Measurements from ENCODE around the gene MICAL2.

The MICAL2 gene, protein sequence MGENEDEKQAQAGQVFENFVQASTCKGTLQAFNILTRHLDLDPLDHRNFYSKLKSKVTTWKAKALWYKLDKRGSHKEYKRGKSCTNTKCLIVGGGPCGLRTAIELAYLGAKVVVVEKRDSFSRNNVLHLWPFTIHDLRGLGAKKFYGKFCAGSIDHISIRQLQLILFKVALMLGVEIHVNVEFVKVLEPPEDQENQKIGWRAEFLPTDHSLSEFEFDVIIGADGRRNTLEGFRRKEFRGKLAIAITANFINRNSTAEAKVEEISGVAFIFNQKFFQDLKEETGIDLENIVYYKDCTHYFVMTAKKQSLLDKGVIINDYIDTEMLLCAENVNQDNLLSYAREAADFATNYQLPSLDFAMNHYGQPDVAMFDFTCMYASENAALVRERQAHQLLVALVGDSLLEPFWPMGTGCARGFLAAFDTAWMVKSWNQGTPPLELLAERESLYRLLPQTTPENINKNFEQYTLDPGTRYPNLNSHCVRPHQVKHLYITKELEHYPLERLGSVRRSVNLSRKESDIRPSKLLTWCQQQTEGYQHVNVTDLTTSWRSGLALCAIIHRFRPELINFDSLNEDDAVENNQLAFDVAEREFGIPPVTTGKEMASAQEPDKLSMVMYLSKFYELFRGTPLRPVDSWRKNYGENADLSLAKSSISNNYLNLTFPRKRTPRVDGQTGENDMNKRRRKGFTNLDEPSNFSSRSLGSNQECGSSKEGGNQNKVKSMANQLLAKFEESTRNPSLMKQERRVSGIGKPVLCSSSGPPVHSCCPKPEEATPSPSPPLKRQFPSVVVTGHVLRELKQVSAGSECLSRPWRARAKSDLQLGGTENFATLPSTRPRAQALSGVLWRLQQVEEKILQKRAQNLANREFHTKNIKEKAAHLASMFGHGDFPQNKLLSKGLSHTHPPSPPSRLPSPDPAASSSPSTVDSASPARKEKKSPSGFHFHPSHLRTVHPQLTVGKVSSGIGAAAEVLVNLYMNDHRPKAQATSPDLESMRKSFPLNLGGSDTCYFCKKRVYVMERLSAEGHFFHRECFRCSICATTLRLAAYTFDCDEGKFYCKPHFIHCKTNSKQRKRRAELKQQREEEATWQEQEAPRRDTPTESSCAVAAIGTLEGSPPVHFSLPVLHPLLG

DNA sequence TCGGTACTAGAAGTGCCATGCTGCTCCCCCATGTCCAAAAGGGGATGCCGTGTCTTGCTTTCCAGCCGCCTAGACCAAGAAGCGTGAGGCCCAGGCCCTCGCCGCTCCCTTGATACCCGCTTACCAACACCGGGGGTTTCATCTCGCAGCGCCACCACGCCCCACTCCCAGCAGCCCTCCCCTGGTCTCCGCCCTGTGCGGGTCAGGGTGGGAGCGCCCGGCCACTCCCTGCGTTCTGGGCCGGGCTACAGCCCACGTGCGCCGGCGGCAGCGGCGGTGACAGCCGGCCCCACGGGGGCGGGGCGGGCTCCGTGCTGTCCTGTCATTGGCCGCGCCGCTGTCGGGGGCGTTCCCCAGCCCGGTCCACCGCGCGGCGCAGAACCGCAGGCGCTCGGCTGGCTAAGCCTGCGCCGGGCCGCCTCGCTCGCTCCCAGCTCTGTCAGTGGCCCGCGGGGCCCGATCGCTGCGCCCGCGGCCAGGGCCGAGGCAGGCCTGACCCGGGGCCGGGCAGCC, at the start of gene MICAL2:
MICAL2 (plus strand) TSS at position 390 of the 513 bp plus-strand sequence. CDS start 51,566 bp downstream, outside the sequence.
- peak; percentile 97 for DNase-seq (ENCODE audit: low spot score)

DNA sequence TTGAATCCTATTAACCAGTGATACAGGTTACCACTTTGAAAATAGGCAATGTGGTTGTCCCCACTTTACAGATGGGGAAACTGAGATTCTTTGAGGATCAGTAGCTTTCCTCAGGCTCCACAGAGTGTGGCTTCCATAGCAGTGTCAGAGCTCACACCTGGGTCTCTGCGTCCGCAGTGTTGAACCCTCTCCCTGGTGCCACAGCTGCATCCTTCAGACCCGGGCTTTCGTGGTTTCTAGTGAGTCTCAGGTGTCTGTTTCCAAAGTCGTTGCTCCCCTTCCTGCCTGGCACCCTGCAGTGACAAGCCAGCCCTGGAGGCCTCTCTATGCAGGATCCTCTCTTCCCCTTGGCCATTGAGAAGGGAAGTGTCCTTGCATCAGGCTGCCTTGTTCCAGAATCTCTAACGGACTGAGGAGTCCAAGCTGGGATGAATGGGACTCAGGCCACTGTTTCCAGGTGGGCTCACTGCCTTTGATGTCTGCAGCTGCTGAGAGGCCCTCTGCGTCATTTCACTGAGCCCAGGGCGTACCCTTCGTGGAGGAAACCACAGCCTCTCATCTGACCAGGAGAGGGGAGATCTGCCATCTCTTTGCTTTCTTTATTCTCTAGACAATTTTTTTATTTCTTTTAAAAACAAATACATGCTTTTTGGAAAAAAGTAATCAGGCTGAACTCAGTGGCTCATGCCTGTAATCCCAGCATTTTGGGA, 48.4 kb upstream of the MICAL2 start:
- DNase-seq (ENCODE audit: low spot score), result no peak

DNA sequence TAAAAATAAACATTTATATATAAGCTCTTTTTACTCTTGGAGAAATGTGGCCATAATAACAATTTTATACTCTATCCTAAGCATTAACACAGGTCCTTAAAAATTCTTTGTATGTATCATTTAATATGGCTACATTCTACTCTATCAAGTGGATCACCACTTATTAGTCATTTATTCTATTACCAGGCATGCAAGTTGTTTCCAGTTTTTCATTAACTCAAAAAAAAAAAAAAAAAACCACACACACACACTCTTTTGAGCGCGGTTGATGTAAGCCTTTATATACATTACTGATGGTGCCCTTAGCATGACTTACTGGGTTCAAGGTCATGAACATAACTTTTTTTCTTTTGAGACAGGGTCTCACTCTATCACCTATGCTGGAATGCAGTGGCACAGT, 47.1 kb upstream of the MICAL2 start:
- no peak for DNase-seq (ENCODE audit: low spot score)

DNA sequence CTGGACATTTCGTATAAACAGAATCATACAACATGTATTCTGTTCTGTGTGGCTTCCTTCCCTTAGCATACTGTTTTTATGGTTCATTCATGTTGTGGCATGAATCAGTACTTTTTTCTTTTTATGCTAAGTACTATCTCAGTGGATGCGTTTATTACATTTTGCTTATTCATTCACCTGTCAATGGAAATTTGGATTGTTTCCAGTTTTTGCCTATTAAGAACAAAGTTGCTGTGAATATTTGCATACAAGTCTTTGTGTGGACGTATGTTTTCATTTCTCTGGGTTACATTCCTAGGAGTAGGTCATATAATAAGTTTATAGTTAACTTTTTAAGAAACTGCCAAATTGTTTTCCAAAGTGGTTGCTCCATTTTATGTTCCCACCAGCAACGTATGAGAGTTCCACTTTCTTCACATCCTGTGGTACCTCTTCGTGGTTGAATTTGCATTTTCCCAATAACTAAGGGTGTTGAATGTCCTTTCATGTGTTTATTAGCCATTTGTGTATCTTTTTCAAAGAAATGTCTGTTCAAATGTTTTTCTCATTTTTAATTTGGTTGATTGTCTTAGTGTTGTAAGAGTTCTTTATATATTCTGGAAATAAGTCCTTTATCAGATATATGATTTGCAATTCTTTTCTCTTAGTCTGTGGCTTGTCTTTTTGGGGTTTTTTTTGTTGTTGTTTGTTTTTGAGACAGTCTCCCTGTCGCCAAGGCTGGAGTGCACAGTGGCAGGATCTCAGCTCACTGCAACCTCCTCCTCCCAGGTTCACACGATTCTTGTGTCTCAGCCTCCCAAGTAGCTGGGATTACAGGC, 46.0 kb upstream of the MICAL2 start:
- no peak for DNase-seq (ENCODE audit: low spot score)

DNA sequence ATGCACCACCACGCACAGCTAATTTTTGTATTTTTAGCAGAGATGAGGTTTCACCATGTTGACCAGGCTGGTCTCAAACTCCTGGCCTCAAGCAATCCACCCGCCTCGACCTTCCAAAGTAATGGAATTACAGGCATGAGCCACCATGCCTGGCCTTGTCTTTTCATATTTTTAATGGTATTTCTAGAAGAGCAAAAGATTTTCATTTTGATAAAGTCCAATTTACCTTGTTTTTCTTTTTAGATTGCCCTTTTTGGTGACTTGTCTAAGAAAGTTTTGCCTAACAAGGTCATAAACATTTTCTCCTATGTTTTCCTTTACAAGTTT, 45.5 kb upstream of the MICAL2 start:
- no peak for DNase-seq (ENCODE audit: low spot score)

DNA sequence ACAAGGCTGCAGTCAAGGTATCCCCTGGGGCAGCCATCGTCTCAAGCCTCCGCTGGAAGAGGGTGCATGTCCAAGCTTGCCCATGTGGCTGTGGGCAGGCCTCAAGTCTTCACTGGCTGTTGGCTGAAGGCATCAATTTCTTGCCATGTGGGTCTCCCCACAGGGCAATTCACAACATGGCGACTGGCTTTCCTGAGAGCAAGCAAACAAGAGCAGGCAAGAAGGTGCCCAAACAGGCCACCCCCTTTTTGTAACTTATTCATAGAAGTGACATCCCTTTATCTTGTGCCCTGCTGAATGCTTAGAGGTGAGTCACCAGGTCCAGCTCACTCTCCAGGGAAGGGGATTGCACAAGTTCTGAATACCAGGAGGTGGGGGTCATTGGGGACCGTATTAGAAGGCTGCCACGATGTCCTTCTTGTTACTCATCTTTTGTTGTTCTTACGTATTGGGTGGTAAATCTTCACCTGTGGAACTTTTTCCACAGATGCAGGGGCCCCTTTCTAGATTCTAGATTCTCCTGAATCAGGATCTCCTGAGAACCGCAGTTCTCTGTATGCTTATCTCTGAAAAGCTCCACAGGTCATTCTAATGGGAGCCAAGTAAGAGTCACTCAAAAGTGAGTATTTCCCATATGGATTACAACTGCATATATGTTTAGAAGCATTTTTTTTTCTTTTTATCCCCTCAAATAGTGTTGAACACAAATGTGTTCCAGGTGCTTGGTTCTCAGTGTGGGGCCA, 44.2 kb upstream of the MICAL2 start:
- peak; percentile 87 for DNase-seq (ENCODE audit: low spot score)

DNA sequence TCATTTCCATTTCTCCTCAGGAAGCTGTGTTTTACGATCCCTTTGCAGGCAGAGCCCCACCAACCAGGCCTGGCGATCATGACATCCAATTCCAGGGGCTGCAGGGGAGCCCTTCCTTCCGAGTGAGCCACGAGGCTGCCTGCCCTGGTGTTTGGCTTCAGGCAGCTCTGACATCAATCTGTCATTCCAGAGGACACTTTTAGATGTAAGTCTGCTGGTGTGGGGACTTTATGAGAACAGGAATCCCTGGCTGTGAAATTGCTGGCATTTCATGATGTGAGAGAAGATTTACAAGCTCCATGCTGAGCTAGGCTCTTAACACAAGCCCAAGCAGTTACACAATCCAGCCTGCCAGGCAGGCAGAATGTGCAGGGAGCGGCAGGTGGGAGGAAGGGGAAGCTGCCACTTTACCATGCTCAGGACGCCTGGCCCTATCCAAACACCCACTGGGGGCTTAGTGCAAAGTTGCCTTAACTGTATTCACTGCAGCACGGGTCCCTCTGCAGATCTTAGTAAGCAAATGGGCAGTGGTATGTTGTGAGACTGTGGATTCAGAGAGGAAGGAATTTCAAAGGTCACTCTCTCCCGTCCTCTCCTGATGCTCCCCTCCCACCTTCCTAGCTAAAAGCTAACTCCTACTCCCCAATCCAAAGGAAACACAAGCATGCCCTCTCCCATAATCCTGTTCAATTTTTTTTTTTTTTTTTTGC, 43.4 kb upstream of the MICAL2 start:
- DNase-seq (ENCODE audit: low spot score), result peak; percentile 43

DNA sequence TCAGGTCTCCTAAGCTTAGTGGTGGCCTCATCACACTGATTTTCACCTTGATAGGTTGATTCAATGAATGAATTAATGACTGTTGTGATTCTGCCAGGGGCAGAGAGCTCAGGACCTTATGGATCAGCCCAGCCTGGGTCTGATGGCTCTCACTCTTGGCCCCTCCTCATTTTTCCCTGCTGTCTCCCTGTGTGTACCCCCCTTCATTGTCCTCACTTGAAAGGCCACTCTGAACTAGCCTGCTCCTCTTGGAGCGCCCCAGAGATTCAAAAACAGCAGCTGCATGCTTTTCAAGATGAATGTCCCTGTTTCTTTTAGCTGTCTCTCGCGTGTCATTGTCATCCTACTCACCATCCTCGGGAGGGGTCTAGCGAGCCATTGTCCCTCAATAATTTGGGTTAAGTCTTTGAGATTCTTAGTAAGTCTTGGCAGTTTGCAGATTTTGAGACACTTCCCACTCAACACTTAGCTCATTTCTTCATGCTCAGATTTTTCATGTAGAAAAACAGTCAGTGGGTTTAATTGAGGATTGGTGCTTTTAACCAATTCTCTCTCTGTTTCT, 42.5 kb upstream of the MICAL2 start:
- no peak for DNase-seq (ENCODE audit: low spot score)

DNA sequence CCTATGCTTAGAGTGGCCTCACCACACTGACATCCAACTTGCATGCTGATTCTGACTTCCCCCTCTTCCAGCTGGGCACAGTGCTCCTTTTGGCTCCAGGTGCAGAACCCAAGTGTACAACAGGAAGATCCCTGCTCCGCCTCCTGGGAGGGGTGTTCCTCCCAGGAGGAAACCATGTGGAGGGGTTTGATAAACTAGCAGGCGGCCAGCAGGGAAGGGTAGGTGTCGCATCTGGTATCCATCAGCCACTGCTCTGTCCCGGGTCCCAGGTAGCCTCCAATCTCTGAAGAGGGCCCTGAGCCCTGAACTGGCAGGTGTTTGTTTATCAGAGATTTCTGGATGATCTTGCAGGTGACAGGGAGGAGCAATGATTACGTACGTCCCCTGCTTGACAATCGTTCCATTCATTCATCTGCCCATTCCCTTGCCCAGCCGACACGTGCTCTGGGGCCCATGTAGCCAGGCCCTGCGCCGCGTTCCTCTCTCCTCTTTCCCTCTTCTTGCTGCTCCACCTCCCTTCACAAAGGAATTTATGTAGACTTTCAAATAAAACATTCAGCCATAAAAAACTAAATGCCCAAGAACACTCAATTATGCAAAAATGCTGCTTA, 41.2 kb upstream of the MICAL2 start:
- no peak for DNase-seq (ENCODE audit: low spot score)

DNA sequence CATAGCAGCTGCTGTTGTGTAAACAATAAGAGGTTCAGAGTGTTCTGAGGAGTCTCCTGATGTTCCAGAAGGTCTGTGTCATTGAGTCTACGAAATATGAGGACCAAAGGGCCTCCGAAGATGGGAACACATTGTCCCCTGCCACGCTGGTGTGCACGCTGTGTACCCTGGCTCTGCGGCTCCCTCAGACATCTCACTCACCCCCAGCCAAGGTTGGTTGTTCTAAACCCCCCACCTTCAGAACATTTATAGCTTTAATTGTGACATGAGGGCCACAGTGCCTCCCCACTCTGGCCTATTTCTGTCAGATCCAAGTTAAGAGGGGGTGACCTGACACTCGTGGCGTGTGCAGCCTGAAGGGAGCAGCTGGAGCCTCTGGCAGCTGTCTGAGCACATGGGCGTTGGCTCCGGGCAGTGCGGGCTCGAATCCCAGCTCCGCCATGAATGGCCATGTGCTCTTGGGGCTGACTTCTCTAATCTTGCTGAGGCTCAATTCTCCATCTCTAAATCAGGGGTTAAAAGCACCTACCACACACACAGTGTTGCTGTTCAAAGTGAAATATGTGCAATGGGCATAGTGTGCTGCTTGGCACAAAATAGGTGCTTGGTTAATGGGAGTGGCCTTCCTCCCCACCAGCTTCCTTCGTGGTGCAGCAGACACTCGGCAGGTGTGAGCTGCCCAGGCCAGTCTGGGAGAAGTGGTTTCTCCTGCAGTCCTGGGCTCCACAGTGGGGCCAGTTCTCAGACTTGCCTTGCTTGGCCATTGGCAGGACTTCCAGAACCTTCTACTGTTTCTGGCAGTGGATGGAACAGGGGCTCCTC, 39.7 kb upstream of the MICAL2 start:
- no peak for DNase-seq (ENCODE audit: low spot score)

DNA sequence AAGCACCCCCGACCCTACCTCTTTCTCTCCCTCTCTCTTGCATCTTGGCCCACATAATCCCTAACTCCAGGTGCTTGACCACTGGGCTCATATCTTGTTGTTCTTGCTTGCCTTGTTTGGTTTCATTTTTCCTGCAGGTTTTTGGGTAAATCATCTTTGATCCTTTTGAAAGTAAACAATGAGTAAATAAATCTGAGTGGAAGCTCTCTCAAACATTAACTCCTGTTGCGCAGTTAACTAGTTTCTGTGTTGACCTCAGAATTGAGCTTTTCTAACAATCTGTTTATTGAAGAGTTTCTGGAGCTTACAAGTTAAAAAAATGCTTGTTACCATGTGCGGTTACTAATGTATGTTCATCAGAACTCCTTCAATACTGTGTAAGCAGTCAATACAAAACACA, 38.8 kb upstream of the MICAL2 start:
- no peak for DNase-seq (ENCODE audit: low spot score)

DNA sequence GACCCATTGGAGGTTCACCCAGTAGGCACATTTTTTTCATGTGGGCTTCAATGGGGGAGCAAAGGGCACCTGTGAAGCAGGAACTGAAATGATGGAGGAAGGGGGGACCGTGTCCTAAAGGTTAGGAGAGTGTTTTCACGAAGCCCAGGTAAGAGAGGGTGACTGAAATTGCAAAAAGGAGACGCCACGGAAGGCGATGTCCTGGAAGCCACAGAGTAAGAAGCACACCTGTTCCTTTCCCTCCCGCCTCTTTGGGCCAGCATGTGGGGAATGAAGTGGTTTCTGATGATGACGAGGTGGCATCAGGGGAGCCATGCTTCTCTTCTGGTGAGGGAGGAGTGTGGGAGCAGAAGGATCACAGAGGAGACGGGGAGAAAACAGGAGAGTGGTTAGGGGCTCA, 37.0 kb upstream of the MICAL2 start:
- no peak for DNase-seq (ENCODE audit: low spot score)

DNA sequence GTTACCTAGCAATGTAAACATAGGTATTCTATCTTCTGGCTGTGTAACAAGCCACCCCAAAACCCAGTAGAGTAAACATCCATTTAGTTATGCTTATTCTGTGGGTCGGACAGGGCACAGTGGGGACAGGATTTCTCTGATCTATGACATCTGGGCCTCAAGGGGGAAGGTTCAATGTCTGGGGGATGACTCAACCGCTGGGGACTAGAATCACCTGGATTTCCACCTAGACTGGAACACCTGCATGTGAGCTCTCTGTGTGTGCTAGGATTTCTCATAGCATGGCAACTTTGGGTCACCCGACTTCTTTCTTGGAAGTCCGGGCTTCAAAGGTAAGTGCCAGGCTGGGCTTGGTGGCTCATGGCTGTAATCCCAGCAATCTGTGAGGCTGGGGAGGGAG, 36.5 kb upstream of the MICAL2 start:
- DNase-seq (ENCODE audit: low spot score), result no peak

DNA sequence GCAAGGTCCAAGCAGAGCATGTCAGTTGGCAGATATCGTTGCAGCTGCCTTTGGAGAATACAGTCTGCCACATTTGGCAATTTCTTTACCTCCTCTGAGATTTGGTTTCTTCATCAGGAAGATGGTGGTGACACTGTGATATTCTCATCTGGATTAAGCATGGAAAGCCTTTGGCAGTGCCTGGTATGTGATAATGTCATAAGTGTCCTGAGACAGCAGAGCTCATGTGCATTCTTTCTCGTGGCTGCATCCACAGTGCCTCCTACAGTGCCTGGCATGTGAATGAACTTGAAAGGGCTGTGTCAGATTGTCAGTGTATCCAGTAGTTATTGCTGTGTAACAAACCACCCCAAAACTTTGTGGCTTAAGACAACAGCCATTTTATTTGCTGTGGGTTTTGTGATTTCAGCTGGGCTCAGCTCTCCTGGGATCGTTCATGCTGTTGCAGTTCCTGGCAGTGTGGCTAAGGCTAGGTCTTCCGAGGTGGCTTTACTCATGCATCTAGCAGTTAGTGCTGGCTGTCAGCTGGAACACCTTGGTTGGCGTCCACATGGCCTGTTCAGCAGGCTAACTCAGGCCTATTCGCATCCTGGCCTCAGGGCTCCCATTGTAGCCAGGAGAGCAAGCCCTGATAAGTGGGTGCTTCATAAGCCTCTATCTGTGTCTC, 35.7 kb upstream of the MICAL2 start:
- DNase-seq (ENCODE audit: low spot score), result no peak

DNA sequence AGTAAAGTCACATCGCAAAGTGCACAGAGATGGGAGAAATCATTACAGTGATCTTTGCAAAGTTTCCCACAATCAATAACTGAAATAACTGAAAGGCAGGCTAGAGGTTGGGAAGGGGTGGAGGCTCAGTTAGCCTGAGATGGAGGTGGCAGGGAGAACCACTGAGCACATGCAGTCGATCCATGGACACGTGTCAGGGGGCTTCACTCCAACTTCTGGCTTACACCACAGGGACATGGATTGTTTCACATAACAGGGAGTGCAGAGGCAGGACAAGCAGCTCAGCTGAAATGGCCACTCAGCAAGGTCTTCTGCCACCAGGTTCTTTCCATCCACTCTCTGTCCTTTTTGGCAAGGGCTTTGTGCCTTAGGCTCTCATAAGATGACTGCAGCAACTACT, 35.1 kb upstream of the MICAL2 start:
- DNase-seq (ENCODE audit: low spot score), result no peak

DNA sequence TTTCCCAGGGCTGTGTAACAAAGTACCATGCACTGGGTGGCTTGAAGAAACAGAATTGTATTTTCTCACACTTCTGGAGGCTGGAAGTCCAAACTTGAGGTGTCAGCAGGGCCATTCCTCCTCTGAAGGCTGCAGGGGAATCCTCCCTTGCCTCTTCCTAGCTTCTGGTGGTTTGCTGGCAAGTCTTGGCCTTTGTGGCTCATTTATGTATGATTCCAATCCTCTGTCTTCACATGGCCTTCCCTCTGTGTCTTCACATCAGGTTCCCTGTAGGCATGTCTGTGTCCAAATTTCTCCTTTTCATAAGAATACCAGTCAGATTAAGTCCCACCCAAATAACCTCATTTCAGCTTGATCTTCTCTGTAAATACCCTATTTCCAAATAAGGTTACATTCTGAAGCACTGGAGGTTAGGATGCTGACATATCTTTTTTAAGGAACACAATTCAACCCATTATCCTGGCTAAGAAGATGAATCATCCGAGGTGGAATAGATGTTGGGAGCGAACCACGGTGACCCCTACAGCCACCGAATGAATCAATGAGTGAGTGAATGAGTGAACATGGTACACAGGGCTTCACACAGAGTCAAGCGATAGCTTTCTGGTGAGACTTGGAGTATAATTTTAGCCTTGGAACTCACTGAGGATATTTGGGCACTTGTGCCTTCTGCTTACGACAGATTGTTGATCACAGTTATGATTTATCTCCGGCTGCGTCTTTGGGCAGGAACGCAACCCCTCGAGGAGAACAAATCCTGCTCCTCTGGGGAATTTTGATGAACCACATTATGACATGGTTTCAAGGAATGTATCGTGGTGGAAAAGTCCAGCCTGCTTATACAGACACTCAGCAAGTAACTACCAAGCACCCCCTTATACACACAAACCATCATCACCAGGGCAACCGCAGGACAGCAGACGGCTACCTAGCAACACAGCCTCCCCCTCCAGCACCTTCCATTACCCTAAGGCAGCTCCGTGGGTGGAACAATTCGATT, 34.3 kb upstream of the MICAL2 start:
- peak; percentile 96 for DNase-seq (ENCODE audit: low spot score)
